HepG2 (cell line): ENCODE data around the gene MYO10. TPM values are rescaled to one million over a fixed set of nuclear protein-coding genes. Genes with fewer than 3 reads are reported as not detected.

ENCODE experiments used
- ATAC-seq: fragments of 200-7000 bp; cut with Tn5 transposase; 3 replicates; pipeline ENCODE4 v1.9.1; 2020; ENCODE audit warnings: mild to moderate bottlenecking, moderate library complexity
- BruUV-seq: library from RNA; stranded (reverse); fragments of 400-500 nt; replicated peaks from 2 replicates; lab custom pipeline; 2021; lab: Mats Ljungman, UMichigan
- CTCF ChIA-PET: fragments of 300-600 bp; formaldehyde crosslinking; extraction: SDS; loops from one replicate; lab custom pipeline; 2021; ENCODE audit warnings: low total read pairs, inconsistent platforms, low intra/inter-chr PET ratio; lab: Yijun Ruan, JAX
- POLR2A ChIA-PET: fragments of 350-600 bp; sonication (Branson Sonifier 250); formaldehyde crosslinking; loops from one replicate; lab custom pipeline; 2020; ENCODE audit warnings: antibody characterized with exemption, inconsistent platforms; lab: Yijun Ruan, JAX
- DNase-seq: peaks from one replicate; pipeline ENCODE4 v3.0.0-alpha.2; 2015; ENCODE audit warnings: low spot score
- FAIRE-seq: peaks from 3 replicates; lab custom pipeline; 2011; peaks lifted over from hg19 to GRCh38; lab: Jason Lieb, UNC
- H2AFZ ChIP-seq: one replicate; pipeline ENCODE4 v1.6.1; 2011; ENCODE audit warnings: low read length, inconsistent platforms
- H3K27ac ChIP-seq: fragments of 300-600 bp; 3 replicates; pipeline ENCODE4 v1.8.0; 2011; ENCODE audit warnings: mixed run types, mild to moderate bottlenecking, mixed read lengths, low read length, inconsistent platforms; ENCODE audit not compliant: insufficient read depth; ENCODE audit errors: extremely low read length
- H3K27me3 ChIP-seq, 2 experiments: fragments of 200-600 bp in 1 of 2; 2 replicates in 1 of 2; 3 replicates in 1 of 2; pipeline versions ENCODE4 v1.6.0 to v1.8.0; 2011; ENCODE audit warnings: low read length in 2 of 2, mild to moderate bottlenecking in 2 of 2, moderate library complexity in 2 of 2, inconsistent platforms in 1 of 2; ENCODE audit not compliant: insufficient read depth in 2 of 2, control insufficient read depth in 1 of 2
- H3K36me3 ChIP-seq, 2 experiments: fragments of 200-600 bp in 1 of 2; replicated peaks in 1 of 2; 2 replicates in 1 of 2; 3 replicates in 1 of 2; pipeline versions ENCODE4 v1.5.1 to v1.8.0; 2011; ENCODE audit warnings: low read length in 2 of 2, inconsistent platforms in 1 of 2; ENCODE audit not compliant: insufficient read depth in 2 of 2, control insufficient read depth in 1 of 2
- H3K4me1 ChIP-seq: 2 replicates; pipeline ENCODE4 v1.5.1; 2012; ENCODE audit warnings: low read length, inconsistent platforms; ENCODE audit not compliant: insufficient read depth
- H3K4me2 ChIP-seq: 2 replicates; pipeline ENCODE4 v1.6.0; 2011; ENCODE audit warnings: low read depth, low read length, inconsistent platforms
- H3K4me3 ChIP-seq, 3 experiments: fragments of 200-600 bp in 1 of 3; sonication (generic), shearing (Covaris generic) in 1 of 3; replicated peaks in 1 of 3; 2 replicates each; pipeline ENCODE4 v1.5.1; 2011 to 2016; ENCODE audit warnings: low read length in 3 of 3, inconsistent platforms in 2 of 3, low read depth in 2 of 3, mild to moderate bottlenecking in 2 of 3, control low read depth in 1 of 3, mixed read lengths in 1 of 3; ENCODE audit not compliant: insufficient read depth in 1 of 3
- H3K79me2 ChIP-seq: one replicate; pipeline ENCODE4 v1.6.1; 2011; ENCODE audit warnings: low read length, inconsistent platforms; ENCODE audit not compliant: insufficient read depth
- H3K9ac ChIP-seq: 2 replicates; pipeline ENCODE4 v1.6.0; 2011; ENCODE audit warnings: mild to moderate bottlenecking, low read depth, low read length, inconsistent platforms; ENCODE audit not compliant: insufficient read depth
- H3K9me3 ChIP-seq: 2 replicates; pipeline ENCODE4 v1.5.1; 2012; ENCODE audit warnings: mild to moderate bottlenecking, low read length
- H4K20me1 ChIP-seq: 2 replicates; pipeline ENCODE4 v1.6.0; 2011; ENCODE audit warnings: inconsistent platforms, mild to moderate bottlenecking, low read length, moderate library complexity; ENCODE audit not compliant: insufficient read depth
- CBX5 ChIP-seq: sonication (generic); formaldehyde crosslinking; IDR thresholded peaks from 2 replicates; pipeline ENCODE4 v1.4.0; 2020; ENCODE audit warnings: missing genetic modification reagents, borderline replicate concordance
- CSRNP1 ChIP-seq: sonication (generic); formaldehyde crosslinking; IDR thresholded peaks from 2 replicates; pipeline ENCODE4 v1.8.1; 2023; ENCODE audit warnings: mild to moderate bottlenecking, missing genetic modification reagents
- E2F2 ChIP-seq: sonication (generic); formaldehyde crosslinking; IDR thresholded peaks from 2 replicates; pipeline ENCODE4 v1.4.0; 2020; ENCODE audit warnings: missing genetic modification reagents, borderline replicate concordance
- FOXC1 ChIP-seq: sonication (generic); formaldehyde crosslinking; IDR thresholded peaks from 2 replicates; pipeline ENCODE4 v1.8.0; 2022; ENCODE audit warnings: mild to moderate bottlenecking, missing genetic modification reagents, borderline replicate concordance
- SYNCRIP ChIP-seq: fragments of 200-400 bp; formaldehyde crosslinking; IDR thresholded peaks from 2 replicates; pipeline ENCODE4 v1.6.1; 2018; ENCODE audit warnings: mild to moderate bottlenecking, low read depth, low read length; ENCODE audit not compliant: insufficient read depth
- ZBTB42 ChIP-seq: sonication (generic); formaldehyde crosslinking; IDR thresholded peaks from 2 replicates; pipeline ENCODE4 v1.5.0; 2020; ENCODE audit warnings: mild to moderate bottlenecking, missing genetic modification reagents
- ZNF124 ChIP-seq: sonication (generic); formaldehyde crosslinking; IDR thresholded peaks from 2 replicates; pipeline ENCODE4 v1.4.0; 2020; ENCODE audit warnings: missing genetic modification reagents
- ZNF260 ChIP-seq: sonication (generic); formaldehyde crosslinking; IDR thresholded peaks from 2 replicates; pipeline ENCODE4 v1.4.0; 2020; ENCODE audit warnings: missing genetic modification reagents, low read depth, mild to moderate bottlenecking, borderline replicate concordance
- ZNF639 ChIP-seq: conservative IDR thresholded peaks from 2 replicates; pipeline ENCODE4 v1.6.1; 2018; ENCODE audit warnings: missing genetic modification reagents
- ZNF841 ChIP-seq: sonication (generic); formaldehyde crosslinking; IDR thresholded peaks from 2 replicates; pipeline ENCODE4 v1.8.1; 2023; ENCODE audit warnings: missing genetic modification reagents, borderline replicate concordance
- ZSCAN9 ChIP-seq: IDR thresholded peaks from 2 replicates; pipeline ENCODE4 v1.6.1; 2016; ENCODE audit warnings: borderline replicate concordance
- WGBS: methylation state at CpG from one replicate; pipeline ENCODE4 v1.1.6; 2017; ENCODE audit warnings: low lambda C conversion rate; 5-methylcytosine and 5-hydroxymethylcytosine counted together
- in situ Hi-C: cut with HindIII; loops from 2 replicates; pipeline ENCODE4 v1.10.0; 2017; ENCODE audit warnings: low pct_unique_long_range_greater_than_20kb; ENCODE audit not compliant: extremely low pct_ligation_motif_present
- intact Hi-C: fragments of 100-400 bp; cut with micrococcal nuclease; formaldehyde crosslinking; loops from one replicate; pipeline ENCODE4 v1.10.0; 2022; ENCODE audit not compliant: unreplicated experiment
- polyA plus RNA-seq, 8 experiments: library from polyadenylated mRNA; depleted of rRNA in 3 of 8; stranded (reverse) in 7 of 8; unstranded in 1 of 8; fragments of >200 nt; fragmentation: Illumina TruSeq in 4 of 8; extraction: Trizol in 4 of 8; gene quantifications; 2 replicates each; pipeline versions ENCODE4 v1.2.1 to v1.2.3, GENCODE V29; 2011 to 2016; ENCODE audit warnings: low read depth in 4 of 8, missing spikeins in 1 of 8, mixed read lengths in 1 of 8; ENCODE audit not compliant: insufficient read depth in 1 of 8
- total RNA-seq, 5 experiments: library from RNA; depleted of rRNA; stranded (reverse); fragments of >200 nt; fragmentation: Illumina TruSeq; extraction: Trizol; gene quantifications; 2 replicates each; pipeline ENCODE4 v1.2.3, GENCODE V29; 2016; ENCODE audit warnings: low read depth in 1 of 5

Gene MYO10
- total and polyA plus RNA-seq, 2 of the 13 experiments (the other 11 are each of a cell fraction or from before 2014, with no cell fraction given): 4.5 to 14.0 TPM

GRCh38 chr5:16800477-16800876, 135.6 kb downstream of the MYO10 start:
- ChIA-PET CTCF (no interaction called here), POLR2A (no interaction called here)
- no peak overlapping the region for H3K27ac ChIP-seq
- H3K36me3 ChIP-seq: no peaks in the 10 kb centered on the region
- H3K27me3 ChIP-seq: no peaks in the 10 kb centered on the region
- FAIRE-seq (no peak), DNase-seq (no peak), ATAC-seq (no peak)
- TF ChIP-seq CSRNP1 (CRISPR knock-in tag) (no peak), SYNCRIP (no peak), ZNF841 (CRISPR knock-in tag) (no peak), ZNF260 (CRISPR knock-in tag) (no peak), ZNF124 (CRISPR knock-in tag) (no peak), ZBTB42 (CRISPR knock-in tag) (no peak)
- no peaks in the 10 kb centered on the region for H3K9me3 ChIP-seq
- BruUV-seq: no TSS peak
- no peaks in the 10 kb centered on the region for H3K79me2 ChIP-seq
- no peak overlapping the region for H3K9ac ChIP-seq
- H3K4me2 ChIP-seq: no peak overlapping the region
- no peaks in the 10 kb centered on the region for H4K20me1 ChIP-seq
- intact Hi-C loops (no loop called here), in situ Hi-C loops (no loop called here)
- no peaks in the 10 kb centered on the region for H3K4me1 ChIP-seq
- H2AFZ ChIP-seq: no peak overlapping the region
- 63% methylated on average over 10 of the region's 10 CpGs for WGBS
- no peak overlapping the region for H3K4me3 ChIP-seq

GRCh38 chr5:16799796-16800195, 136.3 kb downstream of the MYO10 start:
- intact Hi-C loops (no loop called here), in situ Hi-C loops (no loop called here)
- Histone ChIP-seq H3K36me3 (no peaks in the 10 kb centered on the region), H3K4me1 (no peaks in the 10 kb centered on the region), H3K9me3 (no peaks in the 10 kb centered on the region), H4K20me1 (no peaks in the 10 kb centered on the region), H3K79me2 (no peaks in the 10 kb centered on the region), H3K4me3 (no peak overlapping the region), H3K4me2 (no peak overlapping the region), H2AFZ (no peak overlapping the region), H3K9ac (no peak overlapping the region), H3K27me3 (no peaks in the 10 kb centered on the region), H3K27ac (no peak overlapping the region)
- BruUV-seq: no TSS peak
- 65% methylated on average over 8 of the region's 8 CpGs for WGBS
- ChIA-PET POLR2A (no interaction called here), CTCF (no interaction called here)
- ATAC-seq (no peak), DNase-seq (no peak), FAIRE-seq (no peak)
- TF ChIP-seq CBX5 (CRISPR knock-in tag) (no peak), FOXC1 (no peak), ZNF639 (CRISPR knock-in tag) (no peak), ZNF841 (CRISPR knock-in tag) (no peak), ZSCAN9 (CRISPR knock-in tag) (no peak), E2F2 (CRISPR knock-in tag) (no peak)
